GDM1 (cell line): ENCODE data around the gene CCDC50.

Source experiments
- DNase-seq: peaks from one replicate; lab custom pipeline; 2025; lab: John Stamatoyannopoulos, UW

Gene CCDC50, protein sequence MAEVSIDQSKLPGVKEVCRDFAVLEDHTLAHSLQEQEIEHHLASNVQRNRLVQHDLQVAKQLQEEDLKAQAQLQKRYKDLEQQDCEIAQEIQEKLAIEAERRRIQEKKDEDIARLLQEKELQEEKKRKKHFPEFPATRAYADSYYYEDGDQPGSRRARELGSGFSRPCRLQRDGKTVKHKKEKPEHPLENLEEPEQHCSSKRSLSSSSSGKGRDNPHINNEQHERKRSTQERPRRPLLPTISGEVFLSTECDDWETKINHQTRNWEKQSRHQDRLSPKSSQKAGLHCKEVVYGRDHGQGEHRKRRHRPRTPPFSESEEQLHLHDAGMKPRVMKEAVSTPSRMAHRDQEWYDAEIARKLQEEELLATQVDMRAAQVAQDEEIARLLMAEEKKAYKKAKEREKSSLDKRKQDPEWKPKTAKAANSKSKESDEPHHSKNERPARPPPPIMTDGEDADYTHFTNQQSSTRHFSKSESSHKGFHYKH

DNA sequence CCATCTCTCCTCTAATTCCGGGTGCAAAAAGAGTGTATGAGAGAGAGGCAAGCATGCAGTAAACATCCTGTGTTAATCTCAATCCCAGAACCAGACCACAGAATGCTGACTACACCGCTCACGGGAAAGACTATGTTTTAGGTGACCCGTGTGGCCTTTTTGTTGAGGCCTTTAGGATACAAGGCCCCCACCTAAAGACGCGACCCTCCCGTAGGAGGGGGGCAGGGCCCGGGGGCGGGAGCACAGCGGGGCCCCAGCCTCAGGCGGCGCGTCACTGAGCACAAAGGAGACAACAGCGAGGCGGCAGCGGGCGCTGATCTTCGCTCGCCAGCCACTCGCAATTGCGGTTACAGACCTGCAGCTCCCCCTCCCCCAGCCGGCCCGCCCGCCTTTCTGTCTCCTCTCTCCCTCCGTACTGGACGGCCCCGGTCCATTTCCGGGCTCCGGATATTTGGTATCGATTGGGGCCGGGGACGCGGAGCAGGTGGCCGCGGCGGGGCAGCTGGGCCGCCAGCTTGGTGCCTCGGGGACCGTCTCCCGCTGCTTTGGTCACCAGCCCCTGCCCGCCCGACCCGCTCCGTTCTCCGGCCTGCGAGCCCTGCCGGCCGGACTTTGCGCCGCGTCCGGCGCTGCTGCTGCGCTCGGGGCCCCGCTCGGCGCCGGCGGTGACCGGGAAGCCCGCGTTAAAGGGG, at the start of gene CCDC50:
Gene CCDC50, plus strand, starts transcription at position 433 of the 692 bp plus-strand sequence. CDS start 281 bp downstream, outside the sequence.
- DNase-seq: no peak

DNA sequence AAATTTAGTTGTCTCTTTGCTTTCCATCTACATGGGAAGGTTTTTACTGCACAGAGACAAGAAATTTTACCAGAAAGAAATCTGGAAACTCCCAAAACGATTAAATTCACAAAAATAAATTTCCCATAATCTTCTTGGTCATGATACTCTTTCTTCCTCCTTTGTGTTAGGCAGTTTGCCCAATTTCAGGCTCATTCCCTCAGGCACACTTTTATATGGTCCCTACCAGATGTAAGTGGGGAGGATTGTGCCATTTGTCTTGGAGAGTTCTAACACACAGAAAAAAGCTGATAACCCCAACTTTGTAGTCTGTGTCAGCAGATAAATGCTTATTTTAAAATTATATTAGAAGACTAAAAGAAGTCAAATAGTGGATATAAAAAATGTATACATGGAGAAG, 49.1 kb upstream of the CCDC50 start:
- DNase-seq: no peak

DNA sequence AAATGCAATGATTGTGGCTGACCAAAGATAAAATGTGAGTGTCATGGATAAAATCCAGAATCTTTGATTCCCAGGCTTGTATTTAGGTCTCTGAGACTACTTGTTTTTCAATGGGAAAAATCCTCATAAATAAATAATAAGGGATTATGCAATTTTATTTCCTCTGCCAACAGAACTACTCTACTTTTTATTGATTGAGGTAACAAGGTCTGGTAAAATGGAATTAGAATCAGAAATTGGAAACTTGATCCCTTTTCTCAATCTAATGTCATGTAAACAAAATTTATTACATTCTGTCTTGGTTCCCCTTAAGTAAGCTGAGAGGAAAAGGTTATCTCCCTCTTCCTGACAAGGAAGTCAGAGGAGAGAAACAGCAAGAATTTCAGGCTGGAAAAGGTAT, 48.3 kb upstream of the CCDC50 start:
- no peak for DNase-seq

DNA sequence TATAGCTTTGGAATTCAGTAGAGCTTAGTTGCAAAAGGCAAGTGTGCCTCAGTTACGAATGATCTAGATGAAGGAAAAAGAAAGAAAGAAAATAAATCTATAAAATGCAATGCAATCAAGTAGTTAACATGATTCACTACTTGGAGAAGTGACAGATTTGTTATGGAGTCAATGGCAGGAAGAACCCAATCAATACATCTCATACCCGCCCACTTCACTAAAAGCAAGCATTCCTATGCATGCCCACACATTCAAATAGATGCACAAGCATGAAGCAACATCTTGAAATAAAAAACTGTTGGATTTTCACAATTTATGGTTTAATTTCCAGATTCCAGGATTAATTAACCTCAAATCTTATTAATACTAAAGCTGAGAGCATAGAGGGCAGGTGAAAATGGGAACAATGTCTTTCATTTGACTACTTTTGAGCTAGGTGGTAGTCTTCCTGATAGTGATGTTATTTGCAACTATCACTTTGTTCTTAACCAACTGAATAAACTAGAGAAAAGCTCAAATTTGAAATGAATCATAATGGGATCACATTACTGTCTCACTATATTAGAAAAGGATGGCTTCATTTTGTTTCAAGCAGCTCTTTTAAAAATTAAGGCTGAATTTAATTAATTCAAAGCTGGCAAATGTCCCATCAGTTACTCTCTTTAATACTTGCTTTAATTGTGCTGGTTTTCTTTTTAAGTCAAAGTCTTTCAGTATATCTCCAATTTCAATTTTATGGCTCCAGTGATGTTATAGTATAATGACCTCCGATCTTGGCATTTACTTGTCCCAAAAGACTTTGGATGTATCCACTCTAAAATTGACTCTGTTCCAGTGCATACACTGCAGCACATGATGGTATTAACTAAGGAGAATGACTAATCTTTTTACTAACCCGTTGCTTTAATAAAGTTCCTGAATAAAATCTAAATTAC, 46.7 kb upstream of the CCDC50 start:
- no peak for DNase-seq

DNA sequence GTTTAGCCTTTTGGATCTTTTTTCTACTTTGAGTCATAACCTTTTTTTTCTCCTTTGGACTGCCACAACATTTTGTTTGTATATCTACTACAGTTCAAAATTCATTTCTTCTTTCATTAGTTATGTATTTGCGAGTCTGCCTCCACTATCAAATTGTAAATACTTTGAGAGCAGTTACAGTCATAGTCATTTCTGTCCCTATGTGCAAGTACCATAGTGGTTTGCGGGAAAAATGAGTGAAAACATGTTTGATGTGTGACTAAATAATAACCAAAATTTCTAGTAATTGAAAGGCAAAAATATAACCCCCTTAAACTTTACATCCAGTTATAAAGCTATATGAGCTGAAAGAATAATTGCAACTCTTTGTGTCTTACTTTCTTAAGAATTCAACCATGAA, 45.8 kb upstream of the CCDC50 start:
- DNase-seq: no peak

DNA sequence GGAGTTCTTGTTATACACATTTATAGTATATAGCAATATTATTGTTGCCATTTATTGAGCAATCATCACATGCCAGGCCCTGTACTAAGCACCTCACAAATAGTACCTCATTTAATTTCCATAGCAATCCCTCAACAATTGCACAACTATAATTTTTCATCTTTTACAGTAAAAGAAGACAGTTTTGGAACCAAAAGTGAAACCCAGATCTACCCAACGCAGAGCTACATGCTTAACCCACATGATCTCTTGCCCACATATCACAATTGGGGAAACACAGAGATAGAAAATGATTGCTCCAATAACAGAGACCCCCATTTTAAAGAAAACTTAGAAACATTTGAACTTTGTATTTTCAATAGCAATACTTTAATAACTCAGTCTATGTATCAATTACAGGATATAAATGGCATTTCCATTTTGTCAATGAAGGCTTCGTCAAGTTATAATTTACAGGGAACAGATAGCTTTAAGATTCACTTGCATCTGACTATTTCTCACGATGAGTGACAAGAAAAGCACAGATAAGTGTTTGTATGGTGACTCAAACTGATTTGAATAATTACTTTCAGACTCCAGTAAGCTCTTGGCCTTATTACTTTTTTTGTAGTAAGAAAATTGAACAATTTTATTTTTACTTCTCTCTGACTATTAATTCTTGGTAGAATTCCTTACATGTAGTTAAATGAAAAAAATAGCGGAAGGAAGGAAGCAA, 38.7 kb upstream of the CCDC50 start:
- DNase-seq: no peak

DNA sequence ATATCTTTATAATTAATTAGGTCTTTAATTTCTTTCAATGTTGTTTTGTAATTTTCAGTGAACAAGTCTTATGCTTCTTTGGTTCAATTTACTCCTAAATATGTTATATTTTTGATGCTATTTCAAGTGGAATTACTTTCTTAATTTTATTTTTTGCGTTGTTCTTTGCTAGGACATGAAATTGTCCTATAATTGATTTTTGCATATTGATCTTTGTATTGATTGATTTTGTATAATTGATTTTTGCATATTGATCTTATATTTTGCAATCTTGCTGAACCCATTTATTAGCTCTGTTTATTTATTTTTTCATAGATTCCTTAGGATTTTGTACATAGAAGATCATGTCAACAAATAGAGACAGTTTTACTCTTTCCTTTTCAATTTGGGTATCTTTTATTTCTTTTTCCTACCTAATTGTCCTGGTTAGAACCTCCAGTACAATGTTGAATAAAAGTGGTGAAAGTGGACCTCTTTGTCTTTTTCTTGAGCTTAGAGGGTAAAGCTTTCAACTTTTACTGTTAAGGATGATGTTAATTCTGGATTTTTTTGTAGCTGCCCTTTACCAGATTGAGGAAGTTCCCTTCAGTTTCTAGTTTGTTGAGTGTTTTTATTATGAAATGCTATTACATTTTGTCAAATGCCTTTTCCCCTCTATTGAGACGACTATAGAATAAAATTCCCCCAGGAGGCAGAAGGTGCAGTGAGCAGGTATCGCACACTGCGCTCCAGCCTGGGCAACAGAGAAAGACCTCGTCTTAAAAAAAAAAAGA, 36.8 kb upstream of the CCDC50 start:
- DNase-seq: no peak

DNA sequence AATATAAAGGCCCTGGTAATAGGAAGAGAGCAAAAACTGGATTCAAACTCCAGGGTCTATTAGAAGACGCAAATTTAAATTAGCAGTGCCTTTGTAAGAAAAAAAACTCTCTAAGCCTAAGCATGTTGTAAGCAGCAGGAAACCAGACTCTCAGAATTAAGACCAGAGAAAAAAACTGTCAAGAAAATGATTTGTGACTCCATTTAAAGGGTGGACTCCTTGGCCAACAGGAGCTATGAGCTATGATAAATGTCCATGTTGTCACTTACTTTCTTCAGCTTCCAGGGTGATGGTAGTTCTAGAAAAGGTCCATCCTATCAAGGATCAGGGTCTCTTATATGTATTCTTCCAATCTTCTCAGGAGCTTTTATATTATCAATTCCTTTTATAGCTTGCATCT, 34.9 kb upstream of the CCDC50 start:
- DNase-seq: no peak

DNA sequence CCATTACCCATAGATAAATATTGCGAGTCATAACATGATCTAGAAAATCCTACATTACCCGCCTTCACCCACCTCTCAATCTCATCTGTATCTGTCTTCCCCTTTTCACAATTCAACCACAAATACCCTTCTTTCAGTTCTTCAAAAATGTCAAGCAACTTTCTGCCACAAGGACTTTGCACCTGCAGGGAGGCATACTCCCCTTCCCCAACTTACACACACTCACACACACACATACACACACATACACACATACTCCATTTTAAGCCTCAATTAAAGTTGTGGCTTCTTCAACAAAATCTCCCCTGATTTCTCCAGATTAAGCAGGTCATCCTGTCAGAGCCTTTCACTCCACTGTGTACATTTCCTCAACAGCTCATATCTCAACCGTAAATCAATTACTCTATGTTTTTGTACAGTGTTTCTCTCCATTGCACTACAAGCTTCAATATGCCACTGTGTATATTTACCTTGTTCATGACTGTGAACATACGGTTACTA, 33.1 kb upstream of the CCDC50 start:
- DNase-seq: no peak

DNA sequence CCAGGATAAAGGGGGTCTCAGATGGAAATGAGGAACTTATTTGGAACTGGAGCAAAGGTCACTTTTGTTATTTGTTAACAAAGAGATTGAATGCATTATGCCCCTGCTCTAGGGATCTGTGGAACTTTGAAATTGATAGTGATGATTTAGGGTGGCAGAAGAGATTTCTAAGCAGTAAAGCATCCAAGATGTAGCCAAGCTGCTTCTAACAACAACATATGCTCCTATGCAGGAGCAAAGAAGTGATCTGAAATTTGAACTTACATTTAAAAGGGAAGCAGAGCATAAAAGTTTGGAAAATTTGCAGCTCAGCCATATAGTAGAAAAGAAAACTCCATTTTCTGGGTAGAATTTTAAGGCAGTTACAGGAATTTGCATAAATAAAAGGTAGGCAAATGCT, 30.3 kb upstream of the CCDC50 start:
- no peak for DNase-seq

DNA sequence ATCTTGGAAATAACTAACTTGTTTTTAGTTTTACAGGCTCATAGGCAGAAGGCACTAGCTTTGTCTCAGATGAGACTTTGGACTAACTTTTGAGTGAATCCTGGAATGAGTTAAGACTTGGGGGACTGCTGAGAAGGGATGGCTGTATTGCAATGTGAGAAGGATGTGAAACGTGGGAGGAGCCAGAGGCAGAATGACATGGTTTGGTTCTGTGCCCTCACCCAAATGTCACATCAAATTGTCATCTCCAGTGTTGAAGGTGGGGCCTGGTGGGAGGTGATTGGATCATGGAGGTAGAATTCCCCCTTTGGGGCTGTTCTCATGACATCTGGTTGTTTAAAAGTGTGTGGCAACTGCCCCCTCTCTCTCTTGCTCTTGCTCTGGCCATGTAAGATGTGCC, 28.8 kb upstream of the CCDC50 start:
- no peak for DNase-seq

DNA sequence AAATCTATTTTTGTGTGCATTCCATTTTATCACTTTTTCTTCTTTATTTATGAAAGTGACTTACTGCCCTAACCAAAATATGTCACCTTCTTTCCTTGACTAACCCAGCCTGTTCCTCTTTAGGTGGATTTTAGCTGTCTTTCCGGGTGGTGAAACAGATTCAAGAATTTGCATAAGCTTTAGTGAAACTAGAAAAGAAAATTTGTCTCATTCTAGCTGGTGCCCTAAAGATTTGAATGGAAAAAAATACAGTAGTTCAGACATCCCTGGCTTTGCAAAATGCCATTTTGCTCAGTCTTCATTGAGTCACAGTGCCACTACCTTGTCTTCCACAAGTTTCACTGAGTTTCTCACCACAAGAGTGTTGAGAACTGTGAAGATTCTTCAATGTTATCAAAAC, 28.2 kb upstream of the CCDC50 start:
- DNase-seq: no peak

DNA sequence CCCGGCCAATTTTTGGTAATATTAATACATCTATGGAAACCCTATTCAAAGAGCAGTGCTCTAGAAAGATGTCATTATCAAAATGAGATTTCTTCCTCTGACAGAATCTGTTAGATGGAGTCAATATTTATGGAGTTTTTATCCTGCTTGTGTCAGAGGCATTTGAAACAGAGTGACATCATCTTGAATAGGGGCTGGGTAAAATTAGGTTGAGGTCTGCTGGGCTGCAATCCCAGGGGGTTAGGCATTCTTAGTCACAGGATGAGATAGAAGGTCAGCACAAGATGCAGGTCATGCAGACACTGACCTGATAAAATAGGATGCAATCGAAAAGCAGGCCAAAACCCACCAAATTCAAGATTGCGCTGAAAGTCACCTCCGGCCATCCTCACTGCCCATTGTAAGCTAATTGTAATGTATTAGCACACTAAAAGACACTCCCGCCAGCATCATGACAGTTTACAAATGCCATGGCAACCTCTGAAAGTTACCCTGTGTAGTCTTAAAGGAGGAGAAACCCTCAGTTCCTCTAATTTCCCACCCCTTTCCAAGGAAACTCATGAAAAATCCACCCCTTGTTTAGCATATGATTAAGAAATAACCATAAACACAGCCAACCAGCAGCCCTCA, 27.3 kb upstream of the CCDC50 start:
- no peak for DNase-seq

DNA sequence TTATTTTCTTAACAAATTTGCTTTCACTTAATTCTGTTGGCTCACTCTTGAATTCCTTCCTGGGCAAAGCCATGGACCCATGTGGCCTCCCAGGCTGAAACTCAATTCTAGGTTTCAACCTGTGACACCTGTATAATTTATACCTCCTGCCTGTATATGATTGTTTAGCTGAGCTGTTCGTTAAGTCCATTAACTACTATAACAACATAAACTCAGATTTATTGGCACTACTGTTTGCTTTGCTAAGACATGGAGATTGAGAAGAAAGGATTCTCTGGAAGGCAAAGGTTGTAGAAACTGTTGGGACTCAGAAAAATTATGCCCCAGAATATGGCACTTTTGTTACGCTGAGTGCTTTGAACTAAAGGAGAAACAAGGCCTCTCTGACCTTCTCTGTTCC, 26.7 kb upstream of the CCDC50 start:
- no peak for DNase-seq

DNA sequence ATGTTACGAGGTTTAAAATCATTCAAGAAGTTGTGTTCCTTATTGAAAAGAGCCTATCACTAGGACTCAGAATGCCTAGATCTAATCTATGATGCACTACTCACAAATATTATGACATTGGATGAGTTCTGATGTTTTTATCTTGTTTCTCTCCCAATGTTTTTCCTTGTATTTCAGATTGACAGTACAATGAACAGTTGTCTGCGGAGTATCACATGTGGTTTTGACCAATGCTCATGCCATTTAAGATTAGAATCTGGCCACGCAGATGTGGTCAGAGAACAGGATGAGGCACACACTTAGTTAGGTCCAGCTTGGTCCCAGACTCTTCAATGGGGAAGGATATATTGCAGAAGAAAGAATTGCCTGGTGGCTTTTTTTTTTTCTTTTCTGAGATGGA, 25.6 kb upstream of the CCDC50 start:
- no peak for DNase-seq

DNA sequence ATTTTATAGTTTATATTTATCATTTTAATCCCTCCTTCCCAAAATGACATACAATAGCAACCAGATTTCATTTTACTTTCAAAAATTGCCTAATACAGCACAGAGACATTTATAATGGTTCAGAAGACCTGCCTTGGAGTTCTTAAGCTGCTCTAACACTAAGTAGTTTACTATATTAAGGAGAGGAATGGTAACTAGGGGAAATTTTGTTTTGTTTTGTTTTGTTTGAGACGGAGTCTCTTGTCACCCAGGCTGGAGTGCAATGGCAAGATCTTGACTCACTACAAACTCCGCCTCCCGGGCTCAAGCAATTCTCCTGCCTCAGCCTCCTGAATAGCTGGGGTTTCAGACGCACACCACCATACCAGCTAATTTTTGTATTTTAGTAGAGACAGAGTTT, 22.8 kb upstream of the CCDC50 start:
- DNase-seq: no peak

DNA sequence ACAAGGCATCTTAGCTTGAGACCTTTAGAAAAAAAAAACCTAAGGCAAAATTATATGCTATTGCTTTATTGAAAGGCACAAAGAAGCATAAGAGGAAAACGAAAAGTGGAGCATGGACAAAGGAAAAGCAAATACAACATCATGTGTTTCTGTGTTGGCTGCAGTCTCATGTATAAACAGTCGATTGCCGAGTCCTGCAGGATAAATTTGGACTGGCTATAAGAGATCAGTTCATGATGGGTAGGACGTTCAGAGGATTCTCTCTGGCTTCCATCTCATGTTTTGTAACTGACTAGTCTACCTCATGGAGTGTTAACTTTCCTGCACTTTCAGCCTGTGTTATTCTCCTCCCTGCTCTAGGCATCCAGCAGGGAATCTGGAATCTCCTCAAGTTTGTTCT, 21.9 kb upstream of the CCDC50 start:
- DNase-seq: no peak

DNA sequence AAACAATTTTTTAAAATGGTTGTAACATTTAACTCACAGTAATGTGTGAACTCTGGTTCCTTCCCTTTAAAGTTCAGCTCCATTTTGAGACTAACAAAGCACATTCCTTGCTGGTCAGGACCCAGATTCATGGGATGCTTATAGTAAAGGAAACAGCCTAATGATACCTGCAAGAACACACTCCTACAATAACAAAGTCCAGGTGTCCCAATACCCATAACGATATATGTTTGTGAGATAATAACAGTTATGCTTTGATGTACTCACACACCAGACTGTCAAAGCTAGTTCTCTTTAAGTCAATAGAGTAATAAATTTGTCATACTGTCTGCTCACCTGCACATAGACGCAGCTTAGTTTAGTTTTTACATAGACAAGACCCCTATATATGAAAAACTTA, 15.9 kb upstream of the CCDC50 start:
- no peak for DNase-seq

DNA sequence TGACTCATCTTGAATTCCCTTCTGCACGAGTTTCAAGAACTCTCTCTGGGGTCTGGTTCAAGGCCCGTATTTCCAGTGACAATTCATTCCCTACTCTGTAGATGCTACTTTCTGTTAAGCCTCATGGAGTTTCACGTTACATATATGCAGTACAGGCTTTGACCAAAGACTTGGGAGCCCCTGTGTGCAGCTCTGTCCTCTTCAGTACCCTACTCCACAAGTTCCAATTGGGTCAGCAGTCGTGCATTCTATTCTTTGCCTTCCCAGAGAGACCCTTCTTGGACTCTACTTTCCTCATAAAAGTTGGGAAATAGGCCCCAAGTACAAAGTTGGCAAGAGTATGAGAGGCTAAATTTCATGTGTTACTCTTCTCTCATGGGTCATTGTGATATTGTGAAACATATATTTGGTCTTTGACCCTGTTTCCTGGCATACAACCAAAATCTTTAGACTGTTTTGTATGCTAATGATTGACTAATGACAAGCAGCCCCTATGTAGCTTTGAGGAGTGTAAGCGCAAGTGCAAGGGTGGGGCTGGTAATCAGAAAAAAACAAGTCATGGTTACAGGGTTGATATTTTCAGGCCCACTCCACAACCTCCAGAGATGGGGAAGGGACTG, 15.0 kb upstream of the CCDC50 start:
- no peak for DNase-seq
